SK-N-SH (cell line): ENCODE data around the gene GRAMD1B. TPM values are rescaled to one million over a fixed set of nuclear protein-coding genes. Genes with fewer than 3 reads are reported as not detected.

Experiments
- CTCF ChIA-PET: fragments of 300-600, 350-600 bp; formaldehyde crosslinking; extraction: SDS; loops from one replicate; lab custom pipeline; 2021; lab: Yijun Ruan, JAX
- POLR2A ChIA-PET: fragments of 350-600 bp; sonication (Branson Sonifier 250); formaldehyde crosslinking; extraction: SDS; loops from one replicate; lab custom pipeline; 2020; ENCODE audit warnings: antibody characterized with exemption, inconsistent platforms; lab: Yijun Ruan, JAX
- DNase-seq: peaks from one replicate; pipeline ENCODE4 v3.0.0; 2012
- H2AFZ ChIP-seq: fragments of 200-600 bp; sonication (generic); 2 replicates; pipeline ENCODE4 v1.8.1; 2016; ENCODE audit warnings: antibody characterized with exemption, mild to moderate bottlenecking, low read depth
- H3F3A ChIP-seq: fragments of 200-600 bp; sonication (generic); replicated peaks from 2 replicates; pipeline ENCODE3; 2016; ENCODE audit warnings: antibody characterized with exemption, mild to moderate bottlenecking; ENCODE audit not compliant: insufficient read depth
- H3K27ac ChIP-seq, 2 experiments: fragments of 200-500 bp in 1 of 2; fragments of 200-600 bp in 1 of 2; sonication (Bioruptor generic) in 1 of 2; sonication (generic), shearing (Covaris generic) in 1 of 2; 2 replicates each; pipeline versions ENCODE4 v1.5.1 to v1.6.1; 2014 to 2016; ENCODE audit warnings: low read depth in 2 of 2, inconsistent platforms in 1 of 2, low read length in 1 of 2, mild to moderate bottlenecking in 1 of 2, mixed read lengths in 1 of 2
- H3K27me3 ChIP-seq: fragments of 200-600 bp; sonication (generic), shearing (Covaris generic); 2 replicates; pipeline ENCODE4 v1.6.1; 2016; ENCODE audit warnings: mixed run types; ENCODE audit not compliant: insufficient read depth
- H3K36me3 ChIP-seq, 2 experiments: fragments of 200-500 bp in 1 of 2; fragments of 200-600 bp in 1 of 2; sonication (Bioruptor generic) in 1 of 2; sonication (generic) in 1 of 2; replicated peaks in 1 of 2; 2 replicates each; pipeline versions ENCODE3 to v1.5.1; 2014 to 2016; ENCODE audit warnings: low read length in 1 of 2, mild to moderate bottlenecking in 1 of 2; ENCODE audit not compliant: insufficient read depth in 2 of 2, control insufficient read depth in 1 of 2
- H3K4me1 ChIP-seq, 2 experiments: fragments of 200-500 bp in 1 of 2; fragments of 200-600 bp in 1 of 2; sonication (Bioruptor generic) in 1 of 2; sonication (generic), shearing (Covaris generic) in 1 of 2; 2 replicates each; pipeline versions ENCODE4 v1.5.1 to v1.6.1; 2014 to 2016; ENCODE audit warnings: low read depth in 1 of 2, low read length in 1 of 2, mixed run types in 1 of 2; ENCODE audit not compliant: insufficient read depth in 2 of 2, control insufficient read depth in 1 of 2
- H3K4me2 ChIP-seq: fragments of 200-600 bp; sonication (generic), shearing (Covaris generic); 2 replicates; pipeline ENCODE4 v1.6.1; 2017; ENCODE audit warnings: mixed run types
- H3K4me3 ChIP-seq, 2 experiments: fragments of 200-500 bp in 1 of 2; fragments of 200-600 bp in 1 of 2; sonication (Bioruptor generic) in 1 of 2; sonication (generic), shearing (Covaris generic) in 1 of 2; 2 replicates each; pipeline versions ENCODE4 v1.5.1 to v1.8.1; 2014 to 2016; ENCODE audit warnings: low read depth in 2 of 2, inconsistent platforms in 1 of 2, low read length in 1 of 2, mild to moderate bottlenecking in 1 of 2, mixed read lengths in 1 of 2, moderate library complexity in 1 of 2
- H3K79me2 ChIP-seq: fragments of 200-600 bp; sonication (generic); 2 replicates; pipeline ENCODE4 v1.8.1; 2017; ENCODE audit warnings: mild to moderate bottlenecking; ENCODE audit not compliant: insufficient read depth
- H3K9ac ChIP-seq: fragments of 200-600 bp; sonication (generic); 2 replicates; pipeline ENCODE4 v1.6.1; 2017; ENCODE audit warnings: mixed run types
- H3K9me2 ChIP-seq: fragments of 200-600 bp; sonication (generic); 2 replicates; pipeline ENCODE4 v1.6.1; 2017; ENCODE audit warnings: mixed run types
- H3K9me3 ChIP-seq: fragments of 200-600 bp; sonication (generic); 2 replicates; pipeline ENCODE4 v1.6.1; 2017; ENCODE audit warnings: mixed run types, mild to moderate bottlenecking, moderate library complexity
- H4K20me1 ChIP-seq: fragments of 200-600 bp; sonication (generic); 2 replicates; pipeline ENCODE4 v1.6.1; 2017; ENCODE audit warnings: mild to moderate bottlenecking, mixed run types; ENCODE audit not compliant: insufficient read depth
- CHD2 ChIP-seq: fragments of 150-350 bp; IDR thresholded peaks from 2 replicates; pipeline ENCODE4 v1.6.1; 2018; ENCODE audit warnings: low read length; ENCODE audit not compliant: partially characterized antibody
- CTCF ChIP-seq: fragments of 200-600 bp; sonication (generic); IDR thresholded peaks from 2 replicates; pipeline ENCODE4 v1.6.1; 2017; ENCODE audit warnings: antibody characterized with exemption, mild to moderate bottlenecking, moderate library complexity
- EZH2phosphoT487 ChIP-seq: fragments of 200-600 bp; sonication (generic); IDR thresholded peaks from 2 replicates; pipeline ENCODE4 v1.6.1; 2017; ENCODE audit warnings: low read depth, mixed run types, mild to moderate bottlenecking, antibody characterized with exemption, moderate library complexity, borderline replicate concordance
- MEF2A ChIP-seq: IDR thresholded peaks from 2 replicates; pipeline ENCODE4 v1.4.0; 2012; ENCODE audit warnings: low read depth, borderline replicate concordance
- MXI1 ChIP-seq: IDR thresholded peaks from 2 replicates; pipeline ENCODE4 v1.6.1; 2012; ENCODE audit warnings: mild to moderate bottlenecking, low read depth, low read length, improper control_type of control experiment
- NFIC ChIP-seq: IDR thresholded peaks from 2 replicates; pipeline ENCODE4 v1.4.0; 2012; ENCODE audit warnings: borderline replicate concordance
- PBX3 ChIP-seq: IDR thresholded peaks from 2 replicates; pipeline ENCODE4; 2012
- POLR2AphosphoS5 ChIP-seq: IDR thresholded peaks from 2 replicates; pipeline ENCODE4 v1.6.1; 2012; ENCODE audit warnings: low read depth, low read length
- RAD21 ChIP-seq: IDR thresholded peaks from 2 replicates; pipeline ENCODE4 v1.6.1; 2012; ENCODE audit warnings: mild to moderate bottlenecking, low read length
- RFX5 ChIP-seq: IDR thresholded peaks from 2 replicates; pipeline ENCODE4 v1.6.1; 2012; ENCODE audit warnings: mild to moderate bottlenecking, improper control_type of control experiment, low read length
- RXRA ChIP-seq: IDR thresholded peaks from 2 replicates; pipeline ENCODE4 v1.4.0; 2012; ENCODE audit warnings: low read depth, mild to moderate bottlenecking, borderline replicate concordance
- TAF1 ChIP-seq: IDR thresholded peaks from 2 replicates; pipeline ENCODE4 v1.6.1; 2012; ENCODE audit warnings: low read depth, mild to moderate bottlenecking, low read length, moderate library complexity, borderline replicate concordance
- TCF12 ChIP-seq: IDR thresholded peaks from 2 replicates; pipeline ENCODE4 v1.4.0; 2012
- USF2 ChIP-seq: fragments of 150-350 bp; IDR thresholded peaks from 2 replicates; pipeline ENCODE4 v1.6.1; 2017; ENCODE audit warnings: antibody characterized with exemption, low read length, low read depth, borderline replicate concordance
- YY1 ChIP-seq: IDR thresholded peaks from 2 replicates; pipeline ENCODE4 v1.4.0; 2012; ENCODE audit warnings: low read depth, mild to moderate bottlenecking
- ZBTB33 ChIP-seq: IDR thresholded peaks from 2 replicates; pipeline ENCODE4 v1.4.0; 2012; ENCODE audit warnings: low read depth, borderline replicate concordance
- WGBS: methylation state at CpG from one replicate; pipeline ENCODE4 v1.1.6; 2017; ENCODE audit warnings: low lambda C conversion rate; 5-methylcytosine and 5-hydroxymethylcytosine counted together
- polyA plus RNA-seq, 3 experiments: library from polyadenylated mRNA; depleted of rRNA; stranded (reverse); fragments of >200 nt; gene quantifications; 2 replicates each; pipeline ENCODE4 v1.2.3, GENCODE V29; 2012

GRAMD1B gene
- polyA plus RNA-seq, 1 of the 3 experiments (the other 2 are of a cell fraction): 14.5 TPM

GRCh38 chr11:123584186-123584585, 154.1 kb downstream of the GRAMD1B start:
- H3K9ac ChIP-seq: no peak overlapping the region
- no peaks in the 10 kb centered on the region for H3K36me3 ChIP-seq
- H3K9me2 ChIP-seq: no peaks in the 10 kb centered on the region
- H3K4me2 ChIP-seq: no peak overlapping the region
- DNase-seq: no peak
- H3K79me2 ChIP-seq: no peaks in the 10 kb centered on the region
- peaks cover 11% of the 10 kb centered on the region; the same call in 1 of the 2 replicates for H4K20me1 ChIP-seq
- no peak overlapping the region for H2AFZ ChIP-seq
- H3K27ac ChIP-seq: no peak overlapping the region
- no peaks in the 10 kb centered on the region for H3K9me3 ChIP-seq
- TF ChIP-seq USF2: no peak
- TF ChIP-seq CHD2: no peak
- TF ChIP-seq CTCF: no peak
- no peak for TF ChIP-seq RAD21
- TF ChIP-seq YY1: no peak
- no peak for TF ChIP-seq RFX5
- no peak for TF ChIP-seq MEF2A
- TF ChIP-seq EZH2phosphoT487: no peak
- TF ChIP-seq ZBTB33: no peak
- TF ChIP-seq TAF1: no peak
- no peak for TF ChIP-seq MXI1
- peaks cover 0 to 19% of the 10 kb centered on the region in 2 experiments; a peak in 1 of 4 replicates for H3K4me1 ChIP-seq
- no peak overlapping the region for H3K4me3 ChIP-seq
- no peaks in the 10 kb centered on the region for H3K27me3 ChIP-seq
- 92% methylated on average over 4 of the region's 4 CpGs for WGBS
- POLR2A ChIA-PET: no interaction called here
- CTCF ChIA-PET: interaction anchor here (1.1 to 2.1 kb wide), 3 partner anchors 57 to 127 kb away, joined by 3 to 12 read pairs (median 5); no protein-coding TSS in a partner anchor
- H3F3A ChIP-seq: peaks cover 6% of the 10 kb centered on the region

GRCh38 chr11:123584737-123585136, 154.7 kb downstream of the GRAMD1B start:
- POLR2A ChIA-PET: no interaction called here
- Histone ChIP-seq H3K27me3 (no peaks in the 10 kb centered on the region), H4K20me1 (peaks cover 11% of the 10 kb centered on the region; the same call in 1 of the 2 replicates), H3K4me1 (peaks cover 2 to 19% of the 10 kb centered on the region in 2 experiments; a peak in 3 of 4 replicates), H3K9ac (no peak overlapping the region), H3F3A (peaks cover 7% of the 10 kb centered on the region), H3K9me2 (no peaks in the 10 kb centered on the region), H3K4me2 (no peak overlapping the region)
- no peak for DNase-seq
- CTCF ChIA-PET: interaction anchor here (1.1 to 2.1 kb wide), 2 partner anchors 124 to 126 kb away, joined by 5 to 12 read pairs; no protein-coding TSS in a partner anchor
- TF ChIP-seq POLR2AphosphoS5 (no peak), NFIC (no peak), MEF2A (no peak), PBX3 (no peak), CTCF (no peak), TCF12 (no peak), RFX5 (no peak), YY1 (no peak), RXRA (no peak)
- TF ChIP-seq, all 33 proteins: peak for 0
- Histone ChIP-seq H3K27ac (no peak overlapping the region), H3K9me3 (no peaks in the 10 kb centered on the region), H3K79me2 (no peaks in the 10 kb centered on the region), H3K36me3 (no peaks in the 10 kb centered on the region), H3K4me3 (no peak overlapping the region), H2AFZ (no peak overlapping the region)
- WGBS: 80% methylated on average over 2 of the region's 7 CpGs
